Subcutaneous adipose tissue (tissue), 4 donors: ENCODE results near the gene TMEM255A. TPM values are rescaled to one million over a fixed set of nuclear protein-coding genes. Genes with fewer than 3 reads are reported as not detected.

Experiments
- CTCF ChIP-seq: fragments of 450-650 bp; IDR thresholded peaks from one replicate; pipeline ENCODE4 v1.5.1; 2016; ENCODE audit warnings: low read depth, mild to moderate bottlenecking, control low read depth, antibody characterized with exemption, moderate library complexity
- total RNA-seq, 4 donors: library from RNA; depleted of rRNA; stranded (reverse); fragments of >200 nt; gene quantifications; one replicate each; pipeline ENCODE4 v1.1.0, GENCODE V29; 2016

Gene TMEM255A
- total RNA-seq, 4 donors from 2014 or later = 0.88 to 4.1 (median 2.9) TPM; not detected in 1

GRCh38 chrX:120281021-120281624 lies 30.1 kb downstream of the TMEM255A start:
- no peak for TF ChIP-seq CTCF

DNA sequence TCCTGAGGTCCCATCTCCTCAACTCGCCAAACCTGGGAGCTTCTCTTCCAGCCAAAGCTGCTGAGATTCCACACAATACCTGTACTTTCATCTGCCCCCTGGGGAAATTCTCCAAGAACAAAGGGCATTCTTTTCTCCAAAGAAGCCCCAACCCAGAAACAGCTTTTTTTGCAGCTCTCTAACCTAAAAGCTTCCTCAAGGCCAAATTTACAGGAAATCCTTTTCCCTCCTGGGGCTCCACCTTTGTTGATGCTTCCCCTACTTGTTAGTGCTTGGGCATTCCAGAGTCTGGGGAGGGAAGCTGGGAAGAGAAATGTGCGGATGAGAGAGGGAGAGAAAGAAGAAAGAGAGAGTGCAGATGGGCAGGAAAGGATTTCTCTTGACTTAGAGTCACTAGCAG lies 36.3 kb downstream of the TMEM255A start:
- TF ChIP-seq CTCF = no peak

GRCh38 chrX:120274145-120274544 lies 37.1 kb downstream of the TMEM255A start:
- no peak for TF ChIP-seq CTCF

- no peak for TF ChIP-seq CTCF
These were observed 40.0 kb downstream of the TMEM255A start for GRCh38 chrX:120271218-120271617.

DNA sequence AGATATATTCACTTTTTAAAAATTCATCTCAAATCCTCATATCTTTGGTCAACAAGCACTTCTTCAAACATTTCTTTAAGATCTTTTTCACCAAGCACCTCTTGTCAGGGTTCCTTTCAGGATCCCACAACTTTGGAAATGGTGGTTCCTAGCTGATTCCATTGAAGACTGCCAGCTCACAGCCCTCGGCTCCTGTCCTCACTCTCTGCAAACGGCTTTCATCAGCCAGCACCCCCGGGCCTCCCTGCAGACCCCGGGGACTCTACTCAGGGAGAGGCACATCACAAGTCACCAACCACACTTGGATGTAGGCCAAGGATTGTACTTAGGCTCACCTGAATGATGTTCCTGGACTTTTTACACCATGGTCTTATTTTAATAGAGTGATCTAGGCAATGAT lies 40.7 kb downstream of the TMEM255A start:
- TF ChIP-seq CTCF = no peak

- no peak for TF ChIP-seq CTCF
These were observed 41.8 kb downstream of the TMEM255A start for GRCh38 chrX:120269373-120270035.

- TF ChIP-seq CTCF = no peak
These were observed 46.9 kb downstream of the TMEM255A start for GRCh38 chrX:120264341-120264740.
